Activated naive CD4-positive, alpha-beta T cell treated with anti-CD3 and anti-CD28 coated beads, Interleukin-2, amount 50 U/mL, for 72 hours (primary cell): ENCODE results near the gene GINS3. TPM values are rescaled to one million over a fixed set of nuclear protein-coding genes. Genes with fewer than 3 reads are reported as not detected.
A peak's percentile ranks its signal among the peaks of the same experiment; 100 is the strongest.

Experiments
- ATAC-seq, 2 donors: fragments of 150-1000 bp; cut with Tn5 transposase; 2 replicates each; pipeline ENCODE4 v1.10.0; 2021; ENCODE audit warnings: mild to moderate bottlenecking in 2 of 2, moderate library complexity in 2 of 2
- DNase-seq, 2 donors: peaks; one replicate each; pipeline ENCODE4 v3.0.0; 2021 to 2022; ENCODE audit warnings: low spot score in 2 of 2
- H3K27ac Mint-ChIP-seq, 2 donors: one replicate each; pipeline ENCODE4 v1.8.0; 2022; ENCODE audit warnings: mild to moderate bottlenecking in 2 of 2, mixed read lengths in 2 of 2
- H3K36me3 Mint-ChIP-seq, 2 donors: one replicate each; pipeline ENCODE4 v1.8.0; 2022; ENCODE audit warnings: mixed read lengths in 2 of 2
- H3K9me3 Mint-ChIP-seq, 2 donors: one replicate each; pipeline ENCODE4 v1.8.0; 2022; ENCODE audit warnings: mixed read lengths in 2 of 2
- total RNA-seq, 2 donors: library from RNA; stranded (reverse); gene quantifications; one replicate each; pipeline ENCODE4 v1.2.3, GENCODE V29; 2022

Gene GINS3
- total RNA-seq, 2 donors from 2014 or later: 22.2 to 24.4 TPM

GRCh38 chr16:58440131-58440530, 47.9 kb downstream of the GINS3 start:
- ATAC-seq: no peak
- no peak overlapping the region for H3K27ac Mint-ChIP-seq
- DNase-seq: no peak
- no peaks in the 10 kb centered on the region for H3K9me3 Mint-ChIP-seq
- no peaks in the 10 kb centered on the region for H3K36me3 Mint-ChIP-seq

DNA sequence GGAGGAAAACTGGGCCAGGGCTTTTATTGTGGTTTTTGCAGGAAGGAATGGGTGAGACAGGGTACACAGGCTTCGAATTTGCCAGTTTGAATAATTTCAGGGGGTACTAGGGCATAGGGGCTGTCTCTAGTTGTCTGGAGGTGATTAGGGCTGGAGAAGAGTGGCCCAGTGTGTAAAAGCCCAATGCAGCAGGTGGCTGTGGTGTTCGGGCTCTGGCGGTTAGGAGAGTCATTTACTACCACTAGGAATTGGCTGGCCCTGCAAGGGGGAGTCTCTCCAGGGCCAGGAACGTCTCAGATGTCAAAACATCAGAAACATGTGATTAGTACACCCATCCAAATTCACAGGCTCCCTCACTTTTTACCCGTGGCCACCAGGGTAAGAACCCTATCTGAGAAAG, 50.3 kb downstream of the GINS3 start:
- DNase-seq: no peak
- H3K36me3 Mint-ChIP-seq: no peaks in the 10 kb centered on the region
- no peak for ATAC-seq
- no peaks in the 10 kb centered on the region for H3K9me3 Mint-ChIP-seq
- H3K27ac Mint-ChIP-seq: no peak overlapping the region

GRCh38 chr16:58443783-58444182, 51.5 kb downstream of the GINS3 start:
- Mint-ChIP-seq H3K36me3 (no peaks in the 10 kb centered on the region), H3K27ac (no peak overlapping the region), H3K9me3 (no peaks in the 10 kb centered on the region)
- DNase-seq (no peak), ATAC-seq (no peak)

- no peak for DNase-seq
- no peak for ATAC-seq
- Mint-ChIP-seq H3K9me3 (no peaks in the 10 kb centered on the region), H3K36me3 (no peaks in the 10 kb centered on the region), H3K27ac (no peak overlapping the region)
Observed at GRCh38 chr16:58444265-58444664, 52.0 kb downstream of the GINS3 start.

DNA sequence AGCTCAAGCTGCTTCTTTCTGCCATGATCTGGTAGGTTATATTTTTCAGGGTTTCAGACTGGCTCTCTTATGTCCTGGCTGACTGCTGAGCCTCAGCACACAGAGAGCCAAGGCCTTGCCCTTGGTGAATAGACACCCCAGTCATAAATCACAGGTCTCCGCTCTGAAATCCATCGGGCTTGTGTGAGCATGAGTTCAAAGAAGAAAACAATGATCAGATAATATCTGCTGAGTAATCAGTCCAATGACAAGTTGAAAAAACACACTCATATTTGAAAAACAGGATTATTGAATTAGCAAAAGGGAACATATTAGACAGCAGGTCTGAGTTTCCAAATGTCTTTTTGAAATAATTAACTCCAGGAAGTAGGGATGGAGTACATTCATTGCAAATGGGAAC, 56.6 kb downstream of the GINS3 start:
- ATAC-seq (no peak), DNase-seq (no peak)
- Mint-ChIP-seq H3K36me3 (no peaks in the 10 kb centered on the region), H3K9me3 (no peaks in the 10 kb centered on the region), H3K27ac (no peak overlapping the region)

DNA sequence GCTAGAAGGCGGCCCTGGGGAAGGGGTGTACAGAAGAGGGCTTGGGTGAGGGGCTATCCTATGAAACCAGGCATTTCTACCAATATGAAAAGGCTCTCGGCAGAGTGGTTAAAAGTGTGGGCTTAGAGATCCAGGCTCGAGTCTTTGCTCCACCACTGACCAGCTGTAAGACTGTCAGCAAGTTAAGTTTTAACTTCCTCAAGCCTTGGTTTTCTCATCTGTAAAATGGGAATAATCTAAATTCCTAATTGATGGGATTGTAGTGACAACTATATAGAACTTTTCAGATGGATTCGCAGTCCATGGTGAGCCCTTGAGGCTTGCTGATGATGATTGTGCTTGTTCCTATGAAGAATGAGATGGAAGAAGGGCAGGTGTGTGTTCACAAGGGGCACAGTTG, 57.0 kb downstream of the GINS3 start:
- no peaks in the 10 kb centered on the region for H3K36me3 Mint-ChIP-seq
- DNase-seq: no peak
- no peaks in the 10 kb centered on the region for H3K9me3 Mint-ChIP-seq
- ATAC-seq: no peak
- H3K27ac Mint-ChIP-seq: no peak overlapping the region

DNA sequence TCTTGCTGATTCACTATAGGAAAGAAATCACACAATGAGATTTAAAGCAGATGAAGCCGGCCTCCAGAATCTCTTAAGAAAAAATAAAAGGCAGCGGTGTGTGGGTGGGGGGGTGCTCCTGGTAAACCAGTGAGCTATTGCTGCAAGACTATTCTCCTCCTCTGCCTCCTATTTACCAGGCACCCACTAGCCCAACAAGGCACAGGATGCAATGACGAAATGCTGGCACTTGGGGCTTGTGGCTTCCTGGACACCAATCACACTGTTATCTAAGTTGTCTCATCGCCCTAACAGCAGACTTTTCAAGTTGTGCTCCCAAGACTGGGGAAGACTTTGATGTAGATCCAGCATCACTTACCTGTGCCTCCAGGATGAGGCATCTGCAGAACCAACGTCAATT, 57.5 kb downstream of the GINS3 start:
- no peaks in the 10 kb centered on the region for H3K9me3 Mint-ChIP-seq
- no peaks in the 10 kb centered on the region for H3K36me3 Mint-ChIP-seq
- ATAC-seq (no peak), DNase-seq (no peak)
- no peak overlapping the region for H3K27ac Mint-ChIP-seq

DNA sequence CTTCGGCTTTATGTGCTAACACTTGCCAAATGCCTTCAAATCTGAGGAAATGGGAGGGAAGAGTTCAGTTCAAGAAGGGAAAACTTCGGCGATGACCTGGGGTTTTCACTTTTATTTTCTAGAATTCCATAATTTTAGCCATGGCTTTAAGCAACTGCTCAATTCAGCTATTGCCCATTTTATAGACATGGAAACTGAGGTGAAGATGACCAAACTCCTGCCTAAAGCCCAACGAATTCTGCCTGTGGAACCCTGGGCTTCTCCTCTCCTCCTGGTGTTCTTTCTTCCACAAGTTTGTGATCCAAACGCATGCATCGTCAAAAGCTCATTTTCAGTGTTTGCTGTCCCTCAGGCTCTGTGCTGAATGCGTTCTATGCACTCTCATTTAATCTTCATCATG, 58.3 kb downstream of the GINS3 start:
- DNase-seq: no peak
- no peak overlapping the region for H3K27ac Mint-ChIP-seq
- H3K9me3 Mint-ChIP-seq: no peaks in the 10 kb centered on the region
- ATAC-seq: no peak
- H3K36me3 Mint-ChIP-seq: no peaks in the 10 kb centered on the region

GRCh38 chr16:58451265-58451689, 59.0 kb downstream of the GINS3 start:
- no peak for ATAC-seq
- Mint-ChIP-seq H3K9me3 (no peaks in the 10 kb centered on the region), H3K36me3 (no peaks in the 10 kb centered on the region), H3K27ac (no peak overlapping the region)
- DNase-seq: no peak

DNA sequence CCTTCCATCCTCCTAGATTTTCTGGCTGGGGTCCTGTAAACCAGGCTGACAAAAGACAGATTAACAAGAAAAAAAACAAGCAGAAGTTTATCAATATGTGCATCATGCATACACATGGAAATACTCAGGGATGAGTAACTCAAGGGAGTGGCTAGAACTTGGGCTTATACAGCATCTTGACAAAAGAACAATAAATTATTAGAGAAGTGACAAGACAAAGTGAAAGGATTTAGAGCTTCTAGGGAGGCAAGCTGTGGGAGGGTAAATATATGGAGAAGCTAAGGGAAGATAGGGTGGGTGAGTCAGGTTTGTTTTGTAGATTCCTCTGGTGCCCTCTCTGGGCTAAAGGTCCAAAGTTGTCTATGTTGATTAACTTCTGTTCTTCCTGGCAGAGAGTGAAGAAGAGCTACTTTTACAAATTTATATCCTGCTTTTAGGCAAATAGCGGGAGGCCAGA, 59.7 kb downstream of the GINS3 start:
- DNase-seq (no peak), ATAC-seq (no peak)
- Mint-ChIP-seq H3K36me3 (no peaks in the 10 kb centered on the region), H3K9me3 (no peaks in the 10 kb centered on the region), H3K27ac (peak overlapping the region in 1 of 2 donors; percentile 69)

DNA sequence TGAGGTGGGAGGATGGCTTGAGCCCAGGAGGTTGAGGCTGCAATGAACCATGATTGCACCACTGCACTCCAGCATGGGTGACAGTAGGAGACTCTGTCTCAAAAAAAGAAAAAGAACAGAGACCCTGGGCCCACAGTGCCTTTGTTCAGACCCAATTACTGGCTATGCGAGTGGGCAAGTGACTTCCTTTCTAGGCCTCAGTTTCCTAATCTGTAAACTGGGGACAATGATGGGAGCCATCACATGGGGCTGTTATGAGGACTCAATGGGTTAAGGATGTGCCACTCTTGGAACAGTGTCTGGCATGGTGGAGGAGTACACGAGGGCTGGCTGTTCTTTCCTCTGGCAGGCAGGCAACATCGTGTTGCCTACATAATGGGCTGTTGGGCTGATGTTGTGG, 60.4 kb downstream of the GINS3 start:
- Mint-ChIP-seq H3K36me3 (no peaks in the 10 kb centered on the region), H3K9me3 (no peaks in the 10 kb centered on the region), H3K27ac (no peak overlapping the region)
- DNase-seq: no peak
- ATAC-seq: no peak

DNA sequence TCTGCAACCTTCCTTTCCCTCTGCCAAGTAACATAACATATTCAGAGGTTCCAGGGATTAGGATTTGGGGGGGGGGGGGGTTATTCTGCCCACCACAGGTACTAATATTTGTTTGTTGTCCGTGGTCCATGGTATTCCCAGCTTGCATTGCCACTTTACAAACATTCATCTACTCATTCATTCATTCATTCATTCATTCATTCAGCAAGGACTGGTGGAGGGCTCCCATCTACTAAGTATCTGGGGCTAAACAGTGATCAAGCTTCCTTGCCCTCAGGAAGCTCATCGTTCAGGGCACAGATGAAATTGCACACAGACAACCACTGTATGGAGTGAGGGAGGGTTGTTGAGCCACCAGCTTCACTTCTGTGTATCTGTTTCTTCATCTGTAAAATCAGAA, 61.9 kb downstream of the GINS3 start:
- H3K36me3 Mint-ChIP-seq: no peaks in the 10 kb centered on the region
- no peaks in the 10 kb centered on the region for H3K9me3 Mint-ChIP-seq
- ATAC-seq (no peak), DNase-seq (no peak)
- H3K27ac Mint-ChIP-seq: no peak overlapping the region

DNA sequence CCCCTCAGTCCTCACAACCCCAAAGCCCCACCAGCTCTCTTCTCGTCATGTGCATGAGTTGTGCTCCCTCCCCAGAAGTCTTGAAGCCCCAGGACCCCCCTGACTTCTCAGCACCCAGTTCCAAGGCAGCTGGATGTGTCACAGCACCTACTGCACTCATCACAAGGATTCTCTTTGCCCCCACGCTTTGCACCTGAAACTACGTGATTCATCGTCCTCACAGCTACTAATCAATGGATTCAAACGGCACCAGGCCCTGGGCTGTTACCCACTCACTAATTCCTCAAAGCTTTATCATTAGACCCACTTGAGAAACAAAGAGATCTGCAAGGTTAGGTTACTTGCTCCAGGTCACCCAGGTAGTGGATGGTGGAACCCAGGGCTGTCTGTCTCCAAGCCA, 62.6 kb downstream of the GINS3 start:
- peak overlapping the region in 1 of 2 donors; percentile 13 for H3K27ac Mint-ChIP-seq

More for the DNA sequence above, 62.6 kb downstream of the GINS3 start:
- Mint-ChIP-seq H3K36me3 (no peaks in the 10 kb centered on the region), H3K9me3 (no peaks in the 10 kb centered on the region)
- DNase-seq (no peak), ATAC-seq (no peak)

Other genes with a start within 250 kb of the GINS3 start
- 10 to 100 TPM; 67.9 to 88.4 TPM for gene CSNK2A2, start 194.4 kb upstream of the GINS3 start, total RNA-seq
- not detected for gene PRSS54, start 97.4 kb upstream of the GINS3 start, total RNA-seq
- gene NDRG4, start 107.7 kb downstream of the GINS3 start, total RNA-seq: 10 to 100 TPM in 1 of 2 donors, 1 to 10 TPM in 1; 4.7 to 15.6 TPM
- 10 to 100 TPM; 10.6 to 13.9 TPM for gene SETD6, start 123.0 kb downstream of the GINS3 start, total RNA-seq
- gene CNOT1, start 237.4 kb downstream of the GINS3 start, total RNA-seq: 100 to 1,000 TPM; 300 to 360 TPM